Progenitor cell of endocrine pancreas (in vitro differentiated cells): Measurements from ENCODE around the gene ZRANB1. TPM values are rescaled to one million over a fixed set of nuclear protein-coding genes. Genes with fewer than 3 reads are reported as not detected.

Experiments used
- DNase-seq: peaks from one replicate; pipeline ENCODE4 v3.0.0; 2021; ENCODE audit warnings: low spot score; ENCODE audit not compliant: unreplicated experiment
- H3K27ac Mint-ChIP-seq: 2 replicates; pipeline ENCODE4 v1.8.0; 2021; ENCODE audit warnings: mild to moderate bottlenecking, moderate library complexity, mixed read lengths
- H3K27me3 Mint-ChIP-seq: 2 replicates; pipeline ENCODE4 v1.8.0; 2021; ENCODE audit warnings: mixed read lengths
- H3K36me3 Mint-ChIP-seq: 2 replicates; pipeline ENCODE4 v1.8.0; 2022; ENCODE audit warnings: mixed read lengths; ENCODE audit not compliant: insufficient read depth
- H3K4me1 Mint-ChIP-seq: 2 replicates; pipeline ENCODE4 v1.8.0; 2021; ENCODE audit warnings: low read depth, mixed read lengths
- H3K4me3 Mint-ChIP-seq: 2 replicates; pipeline ENCODE4 v1.8.0; 2021; ENCODE audit warnings: low read depth, mild to moderate bottlenecking, moderate library complexity, mixed read lengths
- H3K9me3 Mint-ChIP-seq: 2 replicates; pipeline ENCODE4 v1.8.0; 2021; ENCODE audit warnings: low read depth, mixed read lengths
- total RNA-seq: library from RNA; stranded (reverse); gene quantifications from 2 replicates; pipeline ENCODE4 v1.2.1, GENCODE V29; 2021
- TF ChIP-seq, protein P1 (sequence below): fragments of 200-600 bp; sonication (generic); IDR thresholded peaks from one replicate; pipeline ENCODE4 v1.5.0; 2021; ENCODE audit warnings: antibody characterized with exemption, mild to moderate bottlenecking; ENCODE audit not compliant: unreplicated experiment

Gene ZRANB1
- total RNA-seq, 1 donor from 2014 or later = 31.1 TPM

DNA sequence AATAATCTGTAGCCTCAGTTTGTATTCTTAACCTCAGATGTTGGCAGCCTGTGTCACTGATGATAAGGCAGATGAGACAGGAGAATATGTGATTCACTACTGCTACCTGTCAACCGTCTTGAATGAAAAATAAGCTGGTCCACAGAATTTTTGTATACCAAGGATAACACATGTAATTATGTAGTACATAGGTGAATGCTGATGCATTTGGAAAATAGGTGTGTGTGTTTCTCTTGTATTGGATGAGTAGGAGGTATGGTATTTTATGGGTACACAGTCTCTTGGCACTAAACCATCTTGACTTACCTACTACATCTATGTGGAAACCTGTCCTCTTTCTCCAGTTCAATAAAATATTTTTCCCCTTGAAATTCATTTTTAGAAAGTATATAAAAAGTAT lies 20.7 kb upstream of the ZRANB1 start:
- no peak overlapping the region for H3K4me3 Mint-ChIP-seq
- H3K27me3 Mint-ChIP-seq = no peaks in the 10 kb centered on the region
- no peaks in the 10 kb centered on the region for H3K9me3 Mint-ChIP-seq
- H3K4me1 Mint-ChIP-seq = peaks cover 21% of the 10 kb centered on the region
- DNase-seq = no peak
- TF ChIP-seq, protein P1, sequence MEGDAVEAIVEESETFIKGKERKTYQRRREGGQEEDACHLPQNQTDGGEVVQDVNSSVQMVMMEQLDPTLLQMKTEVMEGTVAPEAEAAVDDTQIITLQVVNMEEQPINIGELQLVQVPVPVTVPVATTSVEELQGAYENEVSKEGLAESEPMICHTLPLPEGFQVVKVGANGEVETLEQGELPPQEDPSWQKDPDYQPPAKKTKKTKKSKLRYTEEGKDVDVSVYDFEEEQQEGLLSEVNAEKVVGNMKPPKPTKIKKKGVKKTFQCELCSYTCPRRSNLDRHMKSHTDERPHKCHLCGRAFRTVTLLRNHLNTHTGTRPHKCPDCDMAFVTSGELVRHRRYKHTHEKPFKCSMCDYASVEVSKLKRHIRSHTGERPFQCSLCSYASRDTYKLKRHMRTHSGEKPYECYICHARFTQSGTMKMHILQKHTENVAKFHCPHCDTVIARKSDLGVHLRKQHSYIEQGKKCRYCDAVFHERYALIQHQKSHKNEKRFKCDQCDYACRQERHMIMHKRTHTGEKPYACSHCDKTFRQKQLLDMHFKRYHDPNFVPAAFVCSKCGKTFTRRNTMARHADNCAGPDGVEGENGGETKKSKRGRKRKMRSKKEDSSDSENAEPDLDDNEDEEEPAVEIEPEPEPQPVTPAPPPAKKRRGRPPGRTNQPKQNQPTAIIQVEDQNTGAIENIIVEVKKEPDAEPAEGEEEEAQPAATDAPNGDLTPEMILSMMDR = no peak
- H3K27ac Mint-ChIP-seq = no peak overlapping the region
- peaks cover 6% of the 10 kb centered on the region for H3K36me3 Mint-ChIP-seq

DNA sequence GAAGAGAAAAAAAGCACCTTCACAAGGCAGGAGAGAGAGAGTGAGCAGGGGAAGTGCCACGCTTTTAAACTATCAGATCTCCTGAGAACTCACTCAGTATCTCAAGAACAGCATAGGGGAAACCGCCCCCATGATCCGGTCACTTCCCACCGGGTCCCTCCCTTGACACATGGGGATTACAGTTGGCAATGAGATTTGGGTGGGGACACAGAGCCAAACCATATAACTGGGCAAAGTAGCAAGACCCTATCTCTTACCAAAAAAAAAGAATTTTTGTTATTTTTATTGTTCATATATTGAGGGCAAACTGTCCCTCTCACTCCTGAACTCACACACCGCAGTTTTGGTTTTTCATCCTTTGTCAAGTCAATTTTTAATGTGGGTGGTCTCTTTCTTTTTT lies 18.2 kb upstream of the ZRANB1 start:
- Mint-ChIP-seq H3K27ac (no peak overlapping the region), H3K9me3 (no peaks in the 10 kb centered on the region), H3K4me3 (no peak overlapping the region), H3K36me3 (peaks cover 14% of the 10 kb centered on the region), H3K27me3 (no peaks in the 10 kb centered on the region), H3K4me1 (peaks cover 15% of the 10 kb centered on the region)
- TF ChIP-seq, protein P1 = no peak
- DNase-seq = no peak

DNA sequence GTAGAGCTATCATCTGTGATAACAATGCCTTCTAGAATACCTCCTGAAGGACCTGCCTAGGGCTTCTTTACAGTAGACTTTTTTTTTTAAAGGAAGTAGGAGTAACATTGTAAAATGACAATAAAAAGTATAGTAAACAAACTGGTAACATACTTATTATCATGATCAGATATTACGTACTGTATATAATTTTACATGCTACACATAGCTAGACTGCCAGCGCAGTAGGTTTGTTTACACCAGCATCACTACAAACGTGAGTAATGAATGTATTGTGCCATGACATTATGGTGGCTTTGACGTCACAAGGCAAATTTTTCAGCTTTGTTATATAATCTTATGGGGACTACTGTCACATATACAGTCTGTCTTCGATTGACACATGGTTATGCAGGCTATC lies 15.4 kb upstream of the ZRANB1 start:
- Mint-ChIP-seq H3K4me1 (peaks cover 8% of the 10 kb centered on the region), H3K27ac (no peak overlapping the region), H3K36me3 (peaks cover 19% of the 10 kb centered on the region), H3K4me3 (no peak overlapping the region), H3K9me3 (peaks cover under 1% of the 10 kb centered on the region), H3K27me3 (no peaks in the 10 kb centered on the region)
- DNase-seq = no peak
- TF ChIP-seq, protein P1 = no peak

DNA sequence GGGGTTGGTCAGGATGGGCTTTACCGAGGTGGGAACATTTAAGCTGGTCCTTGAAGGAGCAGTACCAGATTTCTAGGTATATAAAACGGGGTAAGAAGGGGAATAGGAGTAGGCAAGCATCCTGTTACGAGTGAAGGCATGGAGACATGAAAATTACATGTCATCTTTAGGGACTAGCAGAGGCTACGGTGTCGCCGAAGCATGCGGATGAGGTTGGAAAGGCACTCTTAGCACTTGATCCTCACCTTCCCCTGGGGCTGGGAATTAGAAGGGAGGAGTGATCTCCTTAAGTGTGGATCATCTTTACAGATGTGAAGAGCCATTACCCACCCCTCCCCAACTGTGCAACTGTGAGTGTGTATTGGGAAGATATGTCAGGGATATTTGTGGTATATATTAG lies 13.8 kb upstream of the ZRANB1 start:
- no peaks in the 10 kb centered on the region for H3K27me3 Mint-ChIP-seq
- TF ChIP-seq, protein P1 = no peak
- no peak overlapping the region for H3K27ac Mint-ChIP-seq
- H3K4me1 Mint-ChIP-seq = peaks cover 8% of the 10 kb centered on the region
- no peak for DNase-seq
- H3K4me3 Mint-ChIP-seq = no peak overlapping the region
- peaks cover 8% of the 10 kb centered on the region for H3K9me3 Mint-ChIP-seq
- peaks cover 27% of the 10 kb centered on the region for H3K36me3 Mint-ChIP-seq

DNA sequence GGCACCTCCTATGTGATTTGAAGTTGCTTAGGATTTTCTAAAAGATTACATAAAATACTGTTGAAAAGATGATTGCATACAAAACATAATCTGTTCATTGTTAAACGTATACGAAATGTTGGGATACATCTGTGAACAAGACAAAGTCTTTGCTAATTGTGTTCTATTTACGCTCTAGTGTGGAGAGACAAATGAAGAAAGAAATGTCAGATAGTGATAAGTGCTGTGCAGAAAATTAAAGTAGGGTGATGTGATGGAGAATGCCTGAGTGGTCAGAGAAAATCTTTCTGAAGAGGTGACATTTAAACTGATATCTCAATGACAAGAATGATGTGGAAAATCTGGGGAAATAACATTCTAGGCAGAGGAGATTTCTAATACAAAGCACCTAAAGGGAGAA lies 13.4 kb upstream of the ZRANB1 start:
- H3K27me3 Mint-ChIP-seq = no peaks in the 10 kb centered on the region
- no peak overlapping the region for H3K27ac Mint-ChIP-seq
- H3K36me3 Mint-ChIP-seq = peaks cover 28% of the 10 kb centered on the region
- no peak overlapping the region for H3K4me3 Mint-ChIP-seq
- peaks cover 8% of the 10 kb centered on the region for H3K9me3 Mint-ChIP-seq
- peaks cover 9% of the 10 kb centered on the region for H3K4me1 Mint-ChIP-seq
- DNase-seq = no peak
- TF ChIP-seq, protein P1 = no peak
